Stromal cell of bone marrow (primary cell): ENCODE data around the gene KRT7.
A peak's percentile ranks its signal among the peaks of the same experiment; 100 is the strongest.

Experiments
- DNase-seq: peaks from one replicate; pipeline ENCODE4 v3.0.0-alpha.2; 2012; ENCODE audit warnings: low read depth

Gene KRT7

DNA sequence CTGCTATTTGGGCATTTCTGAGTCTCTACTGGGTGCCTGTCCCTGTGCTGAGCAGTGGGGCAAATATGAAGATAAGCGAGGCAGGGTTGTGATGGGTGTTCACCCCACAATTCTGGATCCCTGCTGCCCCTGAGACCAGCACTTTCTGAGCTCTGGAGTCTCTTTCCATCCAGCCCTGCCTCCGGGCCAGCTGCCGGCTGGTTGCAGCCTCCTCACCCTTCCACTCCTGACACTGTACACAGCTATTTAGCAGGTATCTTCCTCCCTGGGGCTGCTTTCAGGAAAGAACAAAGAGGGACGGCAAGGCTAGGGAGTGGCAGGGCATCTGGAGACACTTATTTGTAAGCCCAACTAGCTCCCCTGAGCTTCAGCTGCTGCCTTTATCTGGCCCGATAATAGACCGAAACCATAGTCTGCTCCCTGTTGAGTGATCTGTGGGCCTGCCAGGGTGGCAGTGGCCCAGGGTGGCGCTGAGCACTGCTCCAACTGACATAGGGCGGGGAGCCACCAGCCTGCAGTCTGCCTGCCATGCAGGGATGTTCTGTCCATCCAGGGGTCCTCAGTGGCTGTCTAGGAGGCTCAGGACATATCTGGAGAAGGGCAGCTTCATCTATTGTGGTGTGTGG lies 33.6 kb upstream of the KRT7 start:
- DNase-seq, result no peak

DNA sequence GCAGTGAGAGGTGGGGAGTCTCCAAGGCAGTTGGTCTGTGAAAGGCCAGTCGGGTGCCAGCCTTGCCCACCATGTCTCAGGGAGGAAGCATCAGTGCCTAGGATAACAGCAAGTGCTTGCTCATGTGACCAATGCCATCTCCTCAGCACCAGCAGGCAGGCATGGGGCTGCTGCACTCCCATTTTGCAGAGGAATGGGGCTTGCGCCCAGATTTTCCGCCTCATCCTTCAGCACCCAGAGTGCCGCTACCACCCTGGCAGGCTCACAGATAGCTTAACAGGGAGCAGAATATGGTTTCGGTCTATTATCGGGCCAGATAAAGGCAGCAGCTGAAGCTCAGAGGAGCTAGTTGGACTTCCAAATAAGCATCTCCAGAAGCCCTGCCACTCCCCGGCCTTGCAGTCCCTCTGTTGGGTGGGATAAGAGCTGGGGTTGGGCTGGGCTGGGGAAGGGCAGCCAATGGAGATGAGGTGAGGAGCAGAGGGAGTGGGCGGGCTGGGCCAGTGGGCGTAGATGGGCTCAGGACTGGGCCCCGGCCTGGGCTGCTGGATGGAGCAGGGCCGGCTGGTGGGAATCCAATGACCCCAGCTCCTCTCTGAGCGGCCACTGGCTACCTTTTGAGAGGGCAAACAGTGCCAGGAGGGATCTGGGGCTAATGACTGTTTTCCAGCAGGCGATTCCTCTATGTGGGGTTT lies 32.8 kb upstream of the KRT7 start:
- DNase-seq, result no peak

DNA sequence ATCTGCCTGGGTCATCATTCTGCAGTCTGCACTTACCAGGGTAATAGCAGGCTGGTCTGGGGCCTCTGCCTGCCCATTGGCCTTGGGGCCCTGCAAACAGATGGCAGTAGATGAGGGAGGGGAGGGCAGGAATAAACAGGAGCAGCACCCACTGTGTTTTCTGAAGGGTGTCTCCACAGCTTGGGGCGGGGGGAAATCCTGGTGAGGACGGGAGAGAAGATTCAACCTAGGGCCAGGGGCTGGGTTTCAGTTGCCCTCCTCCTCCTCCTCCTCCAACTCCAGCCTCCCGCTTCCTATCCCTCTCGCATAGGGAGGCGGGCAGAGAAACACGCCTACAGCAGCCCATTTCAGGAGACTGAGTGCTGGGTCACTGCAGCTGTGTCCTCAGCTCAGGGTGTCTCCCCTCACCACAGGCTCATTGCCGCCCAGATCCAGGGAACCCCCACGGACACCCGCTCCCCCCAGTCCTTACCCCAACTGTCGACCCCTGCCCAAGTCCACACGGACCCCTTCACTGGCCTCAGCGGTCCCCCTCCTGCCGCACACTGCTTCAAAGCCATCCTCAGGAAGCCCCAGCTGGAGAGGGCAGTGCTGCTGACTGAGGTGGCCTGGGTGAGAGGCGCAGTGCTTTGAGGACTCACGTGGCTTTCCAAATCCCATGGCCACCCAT lies 32.1 kb upstream of the KRT7 start:
- DNase-seq, result no peak

- DNase-seq, result no peak
Observed at GRCh38 chr12:52201451-52201839, 31.6 kb upstream of the KRT7 start.

- DNase-seq, result no peak
Observed at GRCh38 chr12:52202361-52203078, 30.5 kb upstream of the KRT7 start.

DNA sequence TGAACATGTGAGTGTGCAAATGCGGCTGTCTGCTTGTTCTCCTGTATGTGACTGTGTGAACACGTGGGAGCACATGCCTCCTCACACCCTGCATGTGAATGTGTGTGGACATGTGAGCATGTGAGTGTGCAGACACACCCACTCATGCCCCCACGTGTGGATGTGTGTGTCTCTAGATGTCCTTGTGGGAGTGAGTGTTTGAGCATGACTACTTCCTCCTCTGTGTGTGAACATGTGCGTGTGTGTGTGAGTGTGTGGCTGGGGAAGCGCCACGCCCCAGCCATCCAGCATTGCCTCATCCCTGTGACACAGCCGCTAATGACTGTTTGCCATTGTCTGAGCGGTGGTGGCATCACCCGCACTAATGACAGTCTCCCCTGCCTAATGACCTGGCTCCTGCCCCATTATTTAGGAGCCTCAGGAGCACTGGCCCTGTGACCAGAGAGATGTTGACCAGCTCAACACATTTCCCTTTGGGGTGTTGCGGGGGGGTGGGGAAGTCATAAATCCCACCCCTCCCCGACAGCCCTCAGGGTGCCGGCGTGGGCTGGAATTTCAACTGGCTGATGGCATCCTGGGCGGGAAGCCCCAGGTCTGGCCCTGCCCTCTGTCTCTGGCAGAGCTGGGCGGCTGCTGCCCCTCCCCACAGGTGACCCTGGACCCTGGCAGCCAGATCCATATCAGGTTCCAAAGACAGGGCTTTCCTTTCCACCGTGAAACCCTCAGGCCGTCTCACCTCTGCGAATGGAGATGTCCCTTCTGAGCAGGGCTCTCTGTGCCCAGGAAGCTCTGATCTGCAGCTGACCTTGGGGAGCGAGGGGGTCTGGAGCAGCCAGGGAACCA lies 29.7 kb upstream of the KRT7 start:
- DNase-seq, result peak; percentile 59

GRCh38 chr12:52204095-52204930 lies 28.7 kb upstream of the KRT7 start:
- DNase-seq, result no peak

- DNase-seq, result no peak
Observed at GRCh38 chr12:52204931-52205505, 28.0 kb upstream of the KRT7 start.

- no peak for DNase-seq
Observed at GRCh38 chr12:52205612-52206303, 27.3 kb upstream of the KRT7 start.

- DNase-seq, result no peak
Observed at GRCh38 chr12:52206304-52207040, 26.6 kb upstream of the KRT7 start.

DNA sequence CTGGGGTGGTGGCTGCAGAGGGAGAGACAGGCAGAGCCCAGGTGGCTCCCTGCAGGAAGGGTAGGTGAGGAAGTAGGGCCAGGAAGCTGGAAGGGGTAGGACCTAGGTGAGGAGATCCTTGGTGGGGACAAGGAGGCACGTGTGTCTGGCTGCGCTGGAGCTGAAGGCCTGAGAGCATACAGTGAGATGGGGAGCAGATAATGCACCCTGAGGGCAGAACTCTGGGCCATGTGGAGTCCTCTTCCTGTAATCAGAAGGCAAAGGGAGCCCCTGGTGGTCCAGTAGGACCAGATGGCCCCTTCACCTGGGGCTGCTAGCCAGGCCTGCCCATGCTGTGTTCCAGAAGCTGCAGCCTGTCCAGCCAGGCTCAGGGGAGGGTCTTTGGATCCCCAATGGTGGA lies 25.9 kb upstream of the KRT7 start:
- no peak for DNase-seq

DNA sequence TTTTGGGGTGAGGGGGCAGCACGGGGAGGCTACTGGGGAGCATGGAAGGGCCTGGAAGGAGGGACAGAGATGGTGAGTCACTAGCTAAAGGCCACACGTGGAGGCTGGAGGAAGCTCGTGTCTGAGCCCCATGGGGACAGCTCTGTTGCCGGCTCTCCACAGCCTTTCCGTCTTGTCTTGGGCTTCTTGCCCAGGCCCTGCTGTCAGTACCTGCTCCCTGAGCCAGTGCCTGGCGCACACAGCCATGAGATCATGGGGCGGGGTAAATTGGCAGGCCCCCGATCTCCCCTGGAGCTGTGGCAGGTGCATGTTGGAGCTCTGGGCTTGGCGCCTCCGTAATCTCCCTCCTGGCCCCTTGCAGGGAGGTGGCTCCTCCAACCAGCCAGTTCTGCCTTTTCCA lies 25.1 kb upstream of the KRT7 start:
- DNase-seq, result peak; percentile 76

DNA sequence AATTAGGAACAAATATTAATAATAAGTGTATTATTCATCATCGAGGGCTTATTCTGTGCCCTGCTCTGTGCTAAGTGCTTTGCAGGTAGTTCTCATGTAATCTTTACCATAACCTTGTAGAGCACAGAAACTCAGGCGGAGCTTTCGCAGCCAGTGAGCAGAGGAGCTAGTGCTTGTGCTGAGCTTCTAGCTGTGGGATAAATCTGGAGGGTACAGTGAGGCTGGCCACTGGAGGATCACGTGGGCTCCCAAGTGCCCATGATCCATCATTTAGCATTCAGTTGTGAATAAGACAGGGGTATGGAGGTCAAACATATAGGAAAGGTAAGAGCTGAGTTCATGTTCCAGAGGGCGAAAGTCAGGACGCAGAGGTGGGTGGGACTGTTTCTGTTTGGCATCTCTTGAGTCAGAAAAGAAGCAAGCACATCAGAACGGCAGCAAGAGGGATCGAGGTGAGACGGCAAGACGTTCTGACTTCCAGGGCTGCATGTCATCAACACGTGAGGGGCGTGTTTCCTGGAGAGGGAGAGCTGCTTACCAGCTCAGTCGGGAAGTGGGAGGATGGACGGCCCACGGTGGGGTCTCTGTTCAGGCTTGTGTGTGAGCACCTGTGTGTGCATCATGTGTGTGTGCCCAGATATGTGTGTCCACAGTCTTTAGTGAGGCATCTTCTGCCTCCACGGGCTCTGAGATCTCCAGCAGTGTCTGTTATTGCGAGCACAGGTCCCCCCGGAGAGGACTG lies 24.4 kb upstream of the KRT7 start:
- DNase-seq, result no peak

DNA sequence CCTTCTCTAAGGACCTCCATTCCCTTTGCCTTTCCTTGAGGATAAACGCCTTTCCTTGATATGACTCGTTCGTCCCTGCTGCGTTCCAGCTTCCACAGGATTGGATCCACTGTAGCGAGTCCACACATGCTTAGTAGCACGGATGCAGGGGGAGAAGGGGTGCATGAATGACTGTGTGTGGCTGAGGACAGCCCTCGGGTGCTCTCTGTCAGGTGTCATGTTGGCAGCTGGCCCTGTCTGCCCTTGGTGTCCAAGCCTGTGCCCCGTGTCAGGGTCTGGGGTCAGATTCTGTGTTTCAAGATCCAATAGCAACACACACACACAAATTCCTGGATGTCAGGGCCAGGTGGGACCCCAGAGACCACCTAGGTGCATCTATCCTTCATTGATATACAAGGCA lies 23.7 kb upstream of the KRT7 start:
- no peak for DNase-seq

- DNase-seq, result peak; percentile 83
Observed at GRCh38 chr12:52210186-52210924, 22.7 kb upstream of the KRT7 start.

DNA sequence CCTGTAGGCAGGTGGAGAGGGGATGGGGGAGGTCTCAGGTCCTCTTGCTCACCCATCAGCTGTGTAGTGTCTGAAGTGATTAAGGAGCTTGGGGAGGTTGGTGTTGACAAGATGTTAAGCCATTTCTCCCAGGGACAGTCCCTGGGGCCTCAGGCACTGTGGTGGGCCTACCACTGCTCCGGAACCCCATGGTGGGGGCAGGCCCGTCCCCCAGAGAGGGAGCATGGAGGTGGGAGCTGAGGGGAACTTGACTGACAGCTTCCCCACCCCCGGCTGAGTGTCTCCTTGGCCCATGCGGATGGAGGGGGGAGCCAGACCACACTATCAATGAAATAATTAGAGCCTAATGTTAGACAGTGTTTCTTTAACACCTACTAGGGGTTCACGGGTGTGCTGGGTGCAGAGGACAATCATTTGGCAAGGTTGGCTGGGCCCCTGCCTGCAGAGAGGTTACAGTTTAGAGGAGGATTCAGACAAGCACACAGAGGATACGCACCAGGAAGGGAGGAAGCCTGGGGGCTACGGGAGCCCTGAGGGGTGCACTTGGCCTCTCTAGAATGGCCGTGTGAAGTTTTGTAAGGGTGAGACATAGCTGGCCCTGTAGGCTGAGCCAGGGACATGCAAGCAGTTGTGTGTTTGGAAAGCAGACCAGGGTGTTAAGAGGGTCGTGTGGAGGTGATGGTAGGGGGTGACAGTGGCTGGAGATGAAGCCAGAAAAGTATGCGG lies 22.0 kb upstream of the KRT7 start:
- no peak for DNase-seq
